Choroid plexus epithelial cell (primary cell): ENCODE data around the gene ZEB2.

ENCODE experiments used
- DNase-seq: peaks from one replicate; pipeline ENCODE4 v3.0.0-alpha.2; 2010; ENCODE audit warnings: low read depth
- H3K4me3 ChIP-seq: 2 replicates; pipeline ENCODE4 v1.5.1; 2011; ENCODE audit warnings: low read depth, mild to moderate bottlenecking, control low read depth, low read length, moderate library complexity
- CTCF ChIP-seq: conservative IDR thresholded peaks from 2 replicates; pipeline ENCODE4 v1.5.1; 2011; ENCODE audit warnings: low read depth, mild to moderate bottlenecking, control low read depth, inconsistent platforms, low read length, moderate library complexity

ZEB2 gene

DNA sequence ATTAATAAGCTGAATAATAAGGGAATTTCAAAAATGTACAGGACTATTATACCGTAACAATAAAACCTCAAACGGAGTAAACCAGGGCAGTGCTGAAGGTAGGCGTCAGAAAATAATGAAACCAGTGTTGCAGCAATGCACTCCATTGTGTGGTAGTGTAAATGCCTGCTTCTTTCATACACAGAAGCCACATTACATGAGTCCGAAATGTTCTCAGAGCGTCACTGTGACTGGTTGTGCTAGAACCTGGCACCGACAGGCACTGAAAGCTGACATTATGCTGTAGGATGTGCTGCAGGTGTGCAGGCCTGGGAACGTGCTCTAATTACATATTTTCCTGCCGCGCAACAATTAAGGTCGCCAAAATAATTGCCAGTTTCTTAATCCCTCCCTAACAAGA, 53.3 kb downstream of the ZEB2 start:
- no peak for TF ChIP-seq CTCF
- no peak for DNase-seq
- no peak overlapping the region for H3K4me3 ChIP-seq

DNA sequence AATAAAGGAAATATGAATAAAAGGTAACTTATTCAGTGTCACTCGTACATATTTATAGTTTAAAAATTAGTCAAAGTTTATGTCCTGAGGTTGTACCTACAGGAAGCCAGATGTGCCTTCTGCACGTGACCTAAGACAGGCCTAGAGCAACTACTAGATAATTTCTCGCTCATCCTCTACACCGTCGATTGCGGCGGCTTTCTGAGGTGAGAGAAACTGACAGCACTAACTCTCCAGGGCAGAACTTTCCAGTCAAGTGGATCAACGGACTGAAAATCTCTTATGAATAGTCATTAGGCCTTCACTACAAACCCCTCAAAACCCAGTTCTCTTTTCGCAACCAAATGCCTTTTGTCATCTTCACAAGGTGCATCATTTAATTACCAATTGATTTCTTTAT, 54.2 kb downstream of the ZEB2 start:
- H3K4me3 ChIP-seq: no peak overlapping the region
- no peak for DNase-seq
- no peak for TF ChIP-seq CTCF

GRCh38 chr2:144464730-144465129, 55.2 kb downstream of the ZEB2 start:
- H3K4me3 ChIP-seq: no peak overlapping the region
- no peak for DNase-seq
- no peak for TF ChIP-seq CTCF

- no peak overlapping the region for H3K4me3 ChIP-seq
- no peak for DNase-seq
- no peak for TF ChIP-seq CTCF
Measured at GRCh38 chr2:144463266-144463665, 56.7 kb downstream of the ZEB2 start.

DNA sequence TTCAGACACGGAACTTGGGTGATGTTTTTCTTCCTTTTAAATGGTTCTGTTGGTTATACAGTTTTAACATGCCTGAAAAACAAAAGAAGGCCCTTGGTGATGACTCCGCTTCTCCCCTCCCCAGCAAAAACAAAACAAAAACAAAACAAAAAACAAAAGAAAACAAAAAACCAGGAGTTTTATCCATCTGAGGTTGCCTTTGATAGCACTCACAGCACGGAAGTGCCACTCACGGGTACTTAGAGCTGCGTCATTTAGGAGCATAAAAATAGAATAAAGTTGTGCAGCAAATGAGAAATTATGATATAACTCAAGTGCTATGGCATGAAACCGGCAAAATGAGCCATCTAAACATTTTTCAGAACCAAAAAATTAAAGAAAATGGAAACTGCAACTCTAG, 57.7 kb downstream of the ZEB2 start:
- no peak for TF ChIP-seq CTCF
- no peak for DNase-seq
- no peak overlapping the region for H3K4me3 ChIP-seq

DNA sequence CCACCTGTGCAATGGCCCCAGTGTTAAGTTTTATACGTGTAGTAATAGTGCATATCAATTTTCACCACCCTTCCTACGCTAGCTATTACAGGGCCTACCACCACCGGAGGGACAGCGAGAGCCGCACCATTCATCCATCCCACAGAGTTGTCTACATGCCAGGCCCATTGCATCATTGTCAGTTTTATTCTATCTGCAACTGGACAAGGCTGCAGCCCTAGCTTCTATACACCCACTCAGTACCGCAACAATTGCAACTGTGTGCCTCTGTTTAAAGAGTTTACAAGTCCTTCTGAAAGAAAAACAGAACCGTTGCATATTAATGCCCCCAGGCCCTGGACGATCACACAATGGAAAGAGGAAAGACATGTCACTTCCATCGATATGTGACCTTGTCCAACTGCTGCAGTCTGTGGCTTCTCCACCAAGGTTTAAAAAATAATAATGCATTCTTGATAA, 58.6 kb downstream of the ZEB2 start:
- H3K4me3 ChIP-seq: no peak overlapping the region
- DNase-seq: peak; percentile 88
- TF ChIP-seq CTCF: peak; percentile 42

DNA sequence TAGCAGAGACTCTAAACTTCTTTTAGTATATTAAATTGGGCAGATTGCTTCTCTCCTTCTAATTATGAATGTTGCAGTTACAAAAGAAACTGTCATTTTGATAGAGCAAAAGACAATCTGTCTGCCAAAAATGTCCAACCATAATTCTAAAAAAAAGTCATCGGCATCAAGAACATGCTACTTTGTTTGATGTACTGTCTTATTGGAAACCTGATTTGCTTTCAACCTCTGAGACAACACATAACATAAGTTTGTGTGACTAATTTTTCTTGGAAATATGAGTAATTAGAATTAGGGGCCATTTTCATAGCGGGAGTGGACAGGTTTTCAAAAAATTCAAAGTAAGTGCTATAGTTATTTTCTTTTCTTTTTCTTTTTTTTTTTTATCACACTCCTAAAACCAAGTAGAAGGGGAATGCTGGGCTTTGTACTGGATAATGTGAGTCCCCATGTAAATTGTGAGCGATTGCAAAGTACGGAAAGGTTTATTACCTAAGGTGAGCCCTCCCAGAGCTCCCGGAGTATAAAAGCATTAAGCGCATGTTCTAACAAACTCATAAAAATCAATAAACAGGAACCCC, 59.1 kb downstream of the ZEB2 start:
- DNase-seq: no peak
- no peak for TF ChIP-seq CTCF
- no peak overlapping the region for H3K4me3 ChIP-seq
